ENCODE data around the gene NT5DC4. TPM values are rescaled to one million over a fixed set of nuclear protein-coding genes. Genes with fewer than 3 reads are reported as not detected.

NT5DC4 gene
- total and polyA plus RNA-seq, 2 of the 8 experiments (the other 6 are each of a cell fraction or from before 2014, with no cell fraction given), result not detected

GRCh38 chr2:112788653-112789052, 67.8 kb downstream of the NT5DC4 start:
- Histone ChIP-seq H2BK15ac (ENCODE audit: low read length) (no peak overlapping the region), H3K56ac (replicated peaks; ENCODE audit: insufficient read length, low read depth, low read length) (no peak overlapping the region), H3K9ac (replicated peaks in 1 of 4; ENCODE audit: extremely low read depth in 1 of 4, low read depth in 3 of 4, low read length in 3 of 4) (no peak overlapping the region), H3K27me3 (replicated peaks in 1 of 4; ENCODE audit: control insufficient read depth in 3 of 4, extremely low read depth in 1 of 4, insufficient read depth in 3 of 4, low read length in 3 of 4) (no peaks in the 10 kb centered on the region), H3K27ac (ENCODE audit: low read depth, low read length) (no peak overlapping the region), H3K4me1 (replicated peaks in 1 of 4; ENCODE audit: control insufficient read depth in 3 of 4, insufficient read depth in 4 of 4, low read length in 3 of 4) (peaks cover 1 to 14% (median 7%) of the 10 kb centered on the region in 4 experiments; a peak in 6 of 7 replicates), H3K18ac (ENCODE audit: extremely low read depth, low read length) (no peak overlapping the region), H3K14ac (ENCODE audit: insufficient read length) (no peak overlapping the region), H3K36me3 (ENCODE audit: control insufficient read depth in 2 of 4, insufficient read depth in 4 of 4, low read length in 3 of 4) (no peaks in the 10 kb centered on the region), H3K4me2 (ENCODE audit: insufficient read depth in 1 of 2, low read depth in 2 of 2, low read length in 2 of 2) (no peak overlapping the region), H4K20me1 (replicated peaks in 1 of 2; ENCODE audit: control insufficient read depth in 1 of 2, insufficient read depth in 2 of 2, low read length in 2 of 2) (no peaks in the 10 kb centered on the region), H3K4me3 (ENCODE audit: extremely low read depth in 1 of 4, insufficient read depth in 2 of 4, low read depth in 3 of 4, low read length in 4 of 4) (no peak overlapping the region), H2BK12ac (ENCODE audit: low read depth, low read length) (no peak overlapping the region), H3K23me2 (ENCODE audit: low read depth, low read length) (no peaks in the 10 kb centered on the region), H2BK120ac (replicated peaks; ENCODE audit: low read depth, low read length) (no peak overlapping the region), H3K79me2 (ENCODE audit: control insufficient read depth in 1 of 2, insufficient read depth in 2 of 2, low read length in 2 of 2) (no peaks in the 10 kb centered on the region), H2AK5ac (ENCODE audit: low read depth, low read length) (no peak overlapping the region), H4K91ac (replicated peaks; ENCODE audit: insufficient read length, low read length) (peak overlapping the region; percentile 3), H4K8ac (ENCODE audit: extremely low read depth, insufficient read depth, low read length) (no peak overlapping the region), H2BK20ac (ENCODE audit: low read length) (peak overlapping the region; percentile 69; the same call in 1 of the 2 replicates), H3K79me1 (ENCODE audit: low read depth, low read length) (no peaks in the 10 kb centered on the region), H3K4ac (replicated peaks; ENCODE audit: insufficient read length, low read depth, low read length) (no peak overlapping the region), H3K23ac (ENCODE audit: insufficient read length) (no peak overlapping the region), H3K9me3 (ENCODE audit: insufficient read depth in 2 of 2, low read depth in 1 of 2, low read length in 1 of 2) (peaks cover 0 to 3% of the 10 kb centered on the region in 2 experiments; a peak in 1 of 4 replicates), H2AFZ (ENCODE audit: low read length) (no peak overlapping the region), H4K5ac (ENCODE audit: insufficient read length, low read depth, low read length) (no peak overlapping the region), H2BK5ac (ENCODE audit: low read depth, low read length) (no peak overlapping the region)
- TF ChIP-seq CBX8 (IDR thresholded peaks at IDR 0.05; ENCODE audit: borderline replicate concordance, low read depth, low read length) (no peak), SP4 (IDR thresholded peaks at IDR 0.05; ENCODE audit: low read length) (no peak), SP1 (IDR thresholded peaks at IDR 0.05; ENCODE audit: low read depth, low read length) (no peak), RAD21 (IDR thresholded peaks at IDR 0.05 in 1 of 2, conservative IDR thresholded peaks at IDR 0.05 in 1 of 2; ENCODE audit: low read depth in 2 of 2, low read length in 2 of 2) (no peak), SIRT6 (IDR thresholded peaks at IDR 0.05; ENCODE audit: low read length) (no peak), GTF2F1 (IDR thresholded peaks at IDR 0.05; ENCODE audit: borderline replicate concordance, low read depth, low read length) (no peak), BRCA1 (IDR thresholded peaks at IDR 0.05; ENCODE audit: low read depth, low read length) (no peak), POLR2A (IDR thresholded peaks at IDR 0.05; ENCODE audit: control extremely low read depth in 1 of 2, low read depth in 2 of 2, low read length in 2 of 2) (no peak), BACH1 (IDR thresholded peaks at IDR 0.05; ENCODE audit: low read length) (no peak)
- TF ChIP-seq, protein P1, sequence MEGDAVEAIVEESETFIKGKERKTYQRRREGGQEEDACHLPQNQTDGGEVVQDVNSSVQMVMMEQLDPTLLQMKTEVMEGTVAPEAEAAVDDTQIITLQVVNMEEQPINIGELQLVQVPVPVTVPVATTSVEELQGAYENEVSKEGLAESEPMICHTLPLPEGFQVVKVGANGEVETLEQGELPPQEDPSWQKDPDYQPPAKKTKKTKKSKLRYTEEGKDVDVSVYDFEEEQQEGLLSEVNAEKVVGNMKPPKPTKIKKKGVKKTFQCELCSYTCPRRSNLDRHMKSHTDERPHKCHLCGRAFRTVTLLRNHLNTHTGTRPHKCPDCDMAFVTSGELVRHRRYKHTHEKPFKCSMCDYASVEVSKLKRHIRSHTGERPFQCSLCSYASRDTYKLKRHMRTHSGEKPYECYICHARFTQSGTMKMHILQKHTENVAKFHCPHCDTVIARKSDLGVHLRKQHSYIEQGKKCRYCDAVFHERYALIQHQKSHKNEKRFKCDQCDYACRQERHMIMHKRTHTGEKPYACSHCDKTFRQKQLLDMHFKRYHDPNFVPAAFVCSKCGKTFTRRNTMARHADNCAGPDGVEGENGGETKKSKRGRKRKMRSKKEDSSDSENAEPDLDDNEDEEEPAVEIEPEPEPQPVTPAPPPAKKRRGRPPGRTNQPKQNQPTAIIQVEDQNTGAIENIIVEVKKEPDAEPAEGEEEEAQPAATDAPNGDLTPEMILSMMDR (IDR thresholded peaks at IDR 0.05; ENCODE audit: control extremely low read depth in 1 of 3, insufficient read depth in 1 of 3, low read depth in 1 of 3, low read length in 3 of 3), result no peak
- TF ChIP-seq, protein P2, sequence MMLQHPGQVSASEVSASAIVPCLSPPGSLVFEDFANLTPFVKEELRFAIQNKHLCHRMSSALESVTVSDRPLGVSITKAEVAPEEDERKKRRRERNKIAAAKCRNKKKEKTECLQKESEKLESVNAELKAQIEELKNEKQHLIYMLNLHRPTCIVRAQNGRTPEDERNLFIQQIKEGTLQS (IDR thresholded peaks at IDR 0.05; ENCODE audit: insufficient read depth, low read depth, low read length), result no peak
- ChIA-PET CTCF (ENCODE audit: partially characterized antibody) (interaction anchor here (0.7 kb wide), 1 partner anchor 89 kb away, joined by 4 read pairs; no protein-coding TSS in a partner anchor), POLR2A (ENCODE audit: partially characterized antibody) (no interaction called here)
- WGBS, 2 experiments (ENCODE audit: extremely low coverage in 1 of 2, insufficient coverage in 1 of 2, insufficient read length in 1 of 2, insufficient replicate concordance in 2 of 2, low coverage in 1 of 2, low lambda C conversion rate in 2 of 2, missing lambda C conversion rate in 1 of 2), result 100% methylated on average over 3 of the region's 3 CpGs; no CpG with 5 or more reads in 1 of the 2 experiments
- FAIRE-seq (no peak), DNase-seq (ENCODE audit: low read depth in 1 of 2, low spot score in 2 of 2) (no peak)

All from H1 (cell line).